HepG2 (cell line): ENCODE measurements around the gene DLG1. TPM values are rescaled to one million over a fixed set of nuclear protein-coding genes. Genes with fewer than 3 reads are reported as not detected.
A peak's percentile ranks its signal among the peaks of the same experiment; 100 is the strongest.

ENCODE experiments used
- ATAC-seq: fragments of 200-7000 bp; cut with Tn5 transposase; 3 replicates; pipeline ENCODE4 v1.9.1; 2020; ENCODE audit warnings: mild to moderate bottlenecking, moderate library complexity
- BruUV-seq: library from RNA; stranded (reverse); fragments of 400-500 nt; replicated peaks from 2 replicates; lab custom pipeline; 2021; lab: Mats Ljungman, UMichigan
- CTCF ChIA-PET: fragments of 300-600 bp; formaldehyde crosslinking; extraction: SDS; loops from one replicate; lab custom pipeline; 2021; ENCODE audit warnings: low total read pairs, inconsistent platforms, low intra/inter-chr PET ratio; lab: Yijun Ruan, JAX
- POLR2A ChIA-PET: fragments of 350-600 bp; sonication (Branson Sonifier 250); formaldehyde crosslinking; loops from one replicate; lab custom pipeline; 2020; ENCODE audit warnings: antibody characterized with exemption, inconsistent platforms; lab: Yijun Ruan, JAX
- DNase-seq: peaks from one replicate; pipeline ENCODE4 v3.0.0-alpha.2; 2015; ENCODE audit warnings: low spot score
- FAIRE-seq: peaks from 3 replicates; lab custom pipeline; 2011; peaks lifted over from hg19 to GRCh38; lab: Jason Lieb, UNC
- H2AFZ ChIP-seq: one replicate; pipeline ENCODE4 v1.6.1; 2011; ENCODE audit warnings: low read length, inconsistent platforms
- H3K27ac ChIP-seq: fragments of 300-600 bp; 3 replicates; pipeline ENCODE4 v1.8.0; 2011; ENCODE audit warnings: mixed run types, mild to moderate bottlenecking, mixed read lengths, low read length, inconsistent platforms; ENCODE audit not compliant: insufficient read depth; ENCODE audit errors: extremely low read length
- H3K27me3 ChIP-seq, 2 experiments: fragments of 200-600 bp in 1 of 2; 2 replicates in 1 of 2; 3 replicates in 1 of 2; pipeline versions ENCODE4 v1.6.0 to v1.8.0; 2011; ENCODE audit warnings: low read length in 2 of 2, mild to moderate bottlenecking in 2 of 2, moderate library complexity in 2 of 2, inconsistent platforms in 1 of 2; ENCODE audit not compliant: insufficient read depth in 2 of 2, control insufficient read depth in 1 of 2
- H3K36me3 ChIP-seq, 2 experiments: fragments of 200-600 bp in 1 of 2; replicated peaks in 1 of 2; 2 replicates in 1 of 2; 3 replicates in 1 of 2; pipeline versions ENCODE4 v1.5.1 to v1.8.0; 2011; ENCODE audit warnings: low read length in 2 of 2, inconsistent platforms in 1 of 2; ENCODE audit not compliant: insufficient read depth in 2 of 2, control insufficient read depth in 1 of 2
- H3K4me1 ChIP-seq: 2 replicates; pipeline ENCODE4 v1.5.1; 2012; ENCODE audit warnings: low read length, inconsistent platforms; ENCODE audit not compliant: insufficient read depth
- H3K4me2 ChIP-seq: 2 replicates; pipeline ENCODE4 v1.6.0; 2011; ENCODE audit warnings: low read depth, low read length, inconsistent platforms
- H3K4me3 ChIP-seq, 3 experiments: fragments of 200-600 bp in 1 of 3; sonication (generic), shearing (Covaris generic) in 1 of 3; replicated peaks in 1 of 3; 2 replicates each; pipeline ENCODE4 v1.5.1; 2011 to 2016; ENCODE audit warnings: low read length in 3 of 3, inconsistent platforms in 2 of 3, low read depth in 2 of 3, mild to moderate bottlenecking in 2 of 3, control low read depth in 1 of 3, mixed read lengths in 1 of 3; ENCODE audit not compliant: insufficient read depth in 1 of 3
- H3K79me2 ChIP-seq: one replicate; pipeline ENCODE4 v1.6.1; 2011; ENCODE audit warnings: low read length, inconsistent platforms; ENCODE audit not compliant: insufficient read depth
- H3K9ac ChIP-seq: 2 replicates; pipeline ENCODE4 v1.6.0; 2011; ENCODE audit warnings: mild to moderate bottlenecking, low read depth, low read length, inconsistent platforms; ENCODE audit not compliant: insufficient read depth
- H3K9me3 ChIP-seq: 2 replicates; pipeline ENCODE4 v1.5.1; 2012; ENCODE audit warnings: mild to moderate bottlenecking, low read length
- H4K20me1 ChIP-seq: 2 replicates; pipeline ENCODE4 v1.6.0; 2011; ENCODE audit warnings: inconsistent platforms, mild to moderate bottlenecking, low read length, moderate library complexity; ENCODE audit not compliant: insufficient read depth
- ATAD3A ChIP-seq: sonication (generic); formaldehyde crosslinking; IDR thresholded peaks from 2 replicates; pipeline ENCODE4 v1.4.0; 2020; ENCODE audit warnings: missing genetic modification reagents
- ATF7 ChIP-seq, 2 experiments: fragments of 450-650 bp in 1 of 2; sonication (generic) in 1 of 2; formaldehyde crosslinking in 1 of 2; IDR thresholded peaks; 2 replicates each; pipeline versions ENCODE4 v1.4.0 to v1.6.1; 2016 to 2020; ENCODE audit warnings: antibody characterized with exemption in 1 of 2, mild to moderate bottlenecking in 1 of 2, missing genetic modification reagents in 1 of 2
- ATF7-NPFF ChIP-seq: sonication (generic); formaldehyde crosslinking; IDR thresholded peaks from 2 replicates; pipeline ENCODE4 v1.8.1; 2023; ENCODE audit warnings: mild to moderate bottlenecking, low read depth, missing genetic modification reagents, moderate library complexity
- CBFB ChIP-seq: sonication (generic); formaldehyde crosslinking; IDR thresholded peaks from 2 replicates; pipeline ENCODE4 v1.4.0; 2020; ENCODE audit warnings: missing genetic modification reagents
- CEBPB ChIP-seq: IDR thresholded peaks from 2 replicates; pipeline ENCODE4 v1.6.1; 2011; ENCODE audit warnings: low read depth, low read length, improper control_type of control experiment, borderline replicate concordance
- CEBPG ChIP-seq: IDR thresholded peaks from 2 replicates; pipeline ENCODE4 v1.6.1; 2016
- CENPT ChIP-seq: sonication (generic); formaldehyde crosslinking; IDR thresholded peaks from 2 replicates; pipeline ENCODE4 v1.8.0; 2022; ENCODE audit warnings: low read depth, mild to moderate bottlenecking, moderate library complexity, missing genetic modification reagents
- FOSL1 ChIP-seq: sonication (generic); formaldehyde crosslinking; IDR thresholded peaks from 2 replicates; pipeline ENCODE4 v1.9.0; 2021; ENCODE audit warnings: missing genetic modification reagents, borderline replicate concordance
- HOXA9 ChIP-seq: sonication (generic); formaldehyde crosslinking; IDR thresholded peaks from 2 replicates; pipeline ENCODE4 v1.8.1; 2022; ENCODE audit warnings: missing genetic modification reagents, mild to moderate bottlenecking, moderate library complexity, borderline replicate concordance
- NFE2L2 ChIP-seq: fragments of 150-350 bp; IDR thresholded peaks from 2 replicates; pipeline ENCODE4 v1.6.1; 2014; ENCODE audit warnings: low read length
- RARA ChIP-seq: IDR thresholded peaks from 2 replicates; pipeline ENCODE4 v1.6.1; 2016; ENCODE audit warnings: missing genetic modification reagents, missing compliant biosample characterization
- U2AF2 ChIP-seq: fragments of 200-400 bp; formaldehyde crosslinking; IDR thresholded peaks from 2 replicates; pipeline ENCODE4 v1.6.1; 2017; ENCODE audit warnings: low read depth, mild to moderate bottlenecking, low read length
- ZBTB7A ChIP-seq: sonication (generic); formaldehyde crosslinking; IDR thresholded peaks from 2 replicates; pipeline ENCODE4 v1.8.0; 2022; ENCODE audit warnings: mild to moderate bottlenecking, missing genetic modification reagents
- ZMAT3 ChIP-seq: sonication (generic); formaldehyde crosslinking; conservative IDR thresholded peaks from 2 replicates; pipeline ENCODE4 v1.7.0; 2021; ENCODE audit warnings: missing genetic modification reagents
- ZNF441 ChIP-seq: sonication (generic); formaldehyde crosslinking; IDR thresholded peaks from 2 replicates; pipeline ENCODE4 v1.7.0; 2021; ENCODE audit warnings: missing genetic modification reagents, borderline replicate concordance
- ZNF883 ChIP-seq: sonication (generic); formaldehyde crosslinking; IDR thresholded peaks from 2 replicates; pipeline ENCODE4 v1.5.1; 2020; ENCODE audit warnings: mild to moderate bottlenecking, missing genetic modification reagents; ENCODE audit errors: not compliant biosample characterization
- WGBS: methylation state at CpG from one replicate; pipeline ENCODE4 v1.1.6; 2017; ENCODE audit warnings: low lambda C conversion rate; 5-methylcytosine and 5-hydroxymethylcytosine counted together
- in situ Hi-C: cut with HindIII; loops from 2 replicates; pipeline ENCODE4 v1.10.0; 2017; ENCODE audit warnings: low pct_unique_long_range_greater_than_20kb; ENCODE audit not compliant: extremely low pct_ligation_motif_present
- intact Hi-C: fragments of 100-400 bp; cut with micrococcal nuclease; formaldehyde crosslinking; loops from one replicate; pipeline ENCODE4 v1.10.0; 2022; ENCODE audit not compliant: unreplicated experiment
- polyA plus RNA-seq, 8 experiments: library from polyadenylated mRNA; depleted of rRNA in 3 of 8; stranded (reverse) in 7 of 8; unstranded in 1 of 8; fragments of >200 nt; fragmentation: Illumina TruSeq in 4 of 8; extraction: Trizol in 4 of 8; gene quantifications; 2 replicates each; pipeline versions ENCODE4 v1.2.1 to v1.2.3, GENCODE V29; 2011 to 2016; ENCODE audit warnings: low read depth in 4 of 8, missing spikeins in 1 of 8, mixed read lengths in 1 of 8; ENCODE audit not compliant: insufficient read depth in 1 of 8
- total RNA-seq, 5 experiments: library from RNA; depleted of rRNA; stranded (reverse); fragments of >200 nt; fragmentation: Illumina TruSeq; extraction: Trizol; gene quantifications; 2 replicates each; pipeline ENCODE4 v1.2.3, GENCODE V29; 2016; ENCODE audit warnings: low read depth in 1 of 5
- TF ChIP-seq, protein P1 (sequence below): conservative IDR thresholded peaks from 2 replicates; pipeline ENCODE4 v1.6.1; 2018; ENCODE audit warnings: missing genetic modification reagents
- TF ChIP-seq, protein P2 (sequence below): IDR thresholded peaks from 2 replicates; pipeline ENCODE4 v1.6.1; 2016; ENCODE audit warnings: missing compliant biosample characterization, missing genetic modification reagents, borderline replicate concordance

The DLG1 gene
- total and polyA plus RNA-seq, 2 of the 13 experiments (the other 11 are each of a cell fraction or from before 2014, with no cell fraction given): 30.5 to 104 TPM

DNA sequence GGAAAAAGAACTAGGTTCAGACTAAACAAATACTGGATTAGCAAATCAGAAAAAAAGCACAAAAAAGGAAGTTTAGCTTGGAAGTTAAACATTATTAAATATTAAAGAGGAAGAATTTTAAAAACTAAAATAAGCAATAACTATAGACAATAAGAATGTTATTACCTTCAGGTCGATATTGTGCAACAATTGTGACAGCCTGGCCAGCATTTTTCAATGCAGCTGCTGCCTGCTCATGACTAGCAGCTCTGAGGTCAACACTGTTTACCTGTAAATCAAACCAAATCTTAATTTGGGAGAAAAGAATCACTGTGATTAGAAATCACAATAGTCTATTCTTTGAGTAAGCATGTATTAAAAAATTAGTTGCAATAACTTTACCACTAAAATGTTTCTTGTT lies 193.7 kb downstream of the DLG1 start:
- Histone ChIP-seq H3K9me3 (no peaks in the 10 kb centered on the region), H4K20me1 (no peaks in the 10 kb centered on the region), H3K9ac (no peak overlapping the region), H3K4me1 (no peaks in the 10 kb centered on the region), H3K27me3 (no peaks in the 10 kb centered on the region), H3K27ac (no peak overlapping the region), H3K4me3 (no peak overlapping the region), H3K79me2 (no peaks in the 10 kb centered on the region), H2AFZ (no peak overlapping the region), H3K36me3 (peaks cover 7 to 37% of the 10 kb centered on the region in 2 experiments; a peak in 4 of 5 replicates), H3K4me2 (no peak overlapping the region)
- DNase-seq: no peak
- CTCF ChIA-PET: no interaction called here
- ATAC-seq: no peak
- BruUV-seq: no TSS peak
- TF ChIP-seq CEBPB (peak; percentile 85), FOSL1 (CRISPR knock-in tag) (no peak), CEBPG (CRISPR knock-in tag) (0 out of 2 replicates have a peak, but pooled peaks have one; percentile 7)
- no peak for FAIRE-seq
- intact Hi-C loops: no loop called here
- POLR2A ChIA-PET: no interaction called here
- WGBS: 67% methylated on average over 1 of the region's 1 CpG
- in situ Hi-C loops: no loop called here

DNA sequence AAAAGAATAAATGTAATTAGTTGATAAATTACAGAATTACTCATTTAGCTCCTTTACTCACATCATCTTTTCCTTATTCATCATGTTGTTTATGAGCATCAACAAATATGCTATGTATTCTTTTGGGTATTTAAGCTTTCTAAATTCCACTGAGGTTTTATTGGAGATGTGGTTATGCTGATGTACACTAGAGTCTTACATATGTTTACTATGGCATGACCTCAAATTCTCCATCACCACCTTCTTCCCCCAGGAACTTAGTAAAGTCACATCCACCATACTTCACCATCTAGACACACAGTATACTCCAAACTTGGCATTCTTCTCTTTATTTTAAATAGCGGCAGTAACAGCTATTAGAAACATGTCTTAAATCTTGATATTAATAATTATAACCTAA lies 194.6 kb downstream of the DLG1 start:
- ChIA-PET CTCF (no interaction called here), POLR2A (no interaction called here)
- in situ Hi-C loops: no loop called here
- no peaks in the 10 kb centered on the region for H3K27me3 ChIP-seq
- TF ChIP-seq, protein P1, sequence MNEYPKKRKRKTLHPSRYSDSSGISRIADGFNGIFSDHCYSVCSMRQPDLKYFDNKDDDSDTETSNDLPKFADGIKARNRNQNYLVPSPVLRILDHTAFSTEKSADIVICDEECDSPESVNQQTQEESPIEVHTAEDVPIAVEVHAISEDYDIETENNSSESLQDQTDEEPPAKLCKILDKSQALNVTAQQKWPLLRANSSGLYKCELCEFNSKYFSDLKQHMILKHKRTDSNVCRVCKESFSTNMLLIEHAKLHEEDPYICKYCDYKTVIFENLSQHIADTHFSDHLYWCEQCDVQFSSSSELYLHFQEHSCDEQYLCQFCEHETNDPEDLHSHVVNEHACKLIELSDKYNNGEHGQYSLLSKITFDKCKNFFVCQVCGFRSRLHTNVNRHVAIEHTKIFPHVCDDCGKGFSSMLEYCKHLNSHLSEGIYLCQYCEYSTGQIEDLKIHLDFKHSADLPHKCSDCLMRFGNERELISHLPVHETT (CRISPR knock-in tag): no peak
- TF ChIP-seq NFE2L2: no peak
- no peak for TF ChIP-seq ZBTB7A
- TF ChIP-seq RARA (CRISPR knock-in tag): no peak
- TF ChIP-seq ZNF441: no peak
- TF ChIP-seq, protein P2, sequence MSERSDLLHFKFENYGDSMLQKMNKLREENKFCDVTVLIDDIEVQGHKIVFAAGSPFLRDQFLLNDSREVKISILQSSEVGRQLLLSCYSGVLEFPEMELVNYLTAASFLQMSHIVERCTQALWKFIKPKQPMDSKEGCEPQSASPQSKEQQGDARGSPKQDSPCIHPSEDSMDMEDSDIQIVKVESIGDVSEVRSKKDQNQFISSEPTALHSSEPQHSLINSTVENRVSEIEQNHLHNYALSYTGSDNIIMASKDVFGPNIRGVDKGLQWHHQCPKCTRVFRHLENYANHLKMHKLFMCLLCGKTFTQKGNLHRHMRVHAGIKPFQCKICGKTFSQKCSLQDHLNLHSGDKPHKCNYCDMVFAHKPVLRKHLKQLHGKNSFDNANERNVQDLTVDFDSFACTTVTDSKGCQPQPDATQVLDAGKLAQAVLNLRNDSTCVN: no peak
- no peak for TF ChIP-seq ATF7-NPFF
- no peak for TF ChIP-seq CBFB
- TF ChIP-seq ZNF883 (CRISPR knock-in tag): no peak
- no peak for TF ChIP-seq U2AF2
- TF ChIP-seq HOXA9 (CRISPR knock-in tag): no peak
- no peak for TF ChIP-seq ATAD3A (CRISPR knock-in tag)
- TF ChIP-seq CENPT (CRISPR knock-in tag): no peak
- TF ChIP-seq ATF7 (IDR thresholded peaks at IDR 0.05): no peak
- no peak for TF ChIP-seq ATF7 (CRISPR knock-in tag; IDR thresholded peaks at IDR 0.05)
- TF ChIP-seq ZMAT3: no peak
- H3K9me3 ChIP-seq: no peaks in the 10 kb centered on the region
- no peaks in the 10 kb centered on the region for H3K4me1 ChIP-seq
- 100% methylated on average over 1 of the region's 1 CpG for WGBS
- intact Hi-C loops: no loop called here
- no peak for FAIRE-seq
- no peak overlapping the region for H2AFZ ChIP-seq
- H4K20me1 ChIP-seq: no peaks in the 10 kb centered on the region
- no peak overlapping the region for H3K27ac ChIP-seq
- H3K4me2 ChIP-seq: no peak overlapping the region
- H3K79me2 ChIP-seq: no peaks in the 10 kb centered on the region
- no peak for DNase-seq
- H3K9ac ChIP-seq: no peak overlapping the region
- ATAC-seq: no peak
- H3K4me3 ChIP-seq: no peak overlapping the region
- no TSS peak for BruUV-seq
- peaks cover 6 to 35% of the 10 kb centered on the region in 2 experiments; a peak in 4 of 5 replicates for H3K36me3 ChIP-seq
